MM.1S (cell line): Measurements from ENCODE around the gene ABCC8.

Experiments used
- CTCF ChIP-seq: fragments of 300-600 bp; sonication (generic); IDR thresholded peaks from 2 replicates; pipeline ENCODE4 v1.5.1; 2016; ENCODE audit warnings: antibody characterized with exemption, low read length, mixed read lengths
- EZH2phosphoT487 ChIP-seq: fragments of 300-600 bp; sonication (generic); IDR thresholded peaks from 2 replicates; pipeline ENCODE4 v1.6.1; 2018; ENCODE audit warnings: antibody characterized with exemption, low read length

GRCh38 chr11:17477361-17477760, 716 bp upstream of the ABCC8 start:
- TF ChIP-seq CTCF (no peak), EZH2phosphoT487 (no peak)
